SK-N-SH treated with all-trans-retinoic acid at 6 μM for 48 hours (cell line): ENCODE data around the gene FBXO10.

ENCODE experiments used
- ESRRG ChIP-seq: fragments of 250-450 bp; sonication (Bioruptor Pico); IDR thresholded peaks from 2 replicates; pipeline ENCODE4 v1.6.1; 2021; ENCODE audit warnings: mild to moderate bottlenecking
- RARB ChIP-seq: fragments of 250-450 bp; sonication (Bioruptor Pico); IDR thresholded peaks from 2 replicates; pipeline ENCODE4 v1.8.0; 2021; ENCODE audit warnings: mild to moderate bottlenecking, moderate library complexity

DNA sequence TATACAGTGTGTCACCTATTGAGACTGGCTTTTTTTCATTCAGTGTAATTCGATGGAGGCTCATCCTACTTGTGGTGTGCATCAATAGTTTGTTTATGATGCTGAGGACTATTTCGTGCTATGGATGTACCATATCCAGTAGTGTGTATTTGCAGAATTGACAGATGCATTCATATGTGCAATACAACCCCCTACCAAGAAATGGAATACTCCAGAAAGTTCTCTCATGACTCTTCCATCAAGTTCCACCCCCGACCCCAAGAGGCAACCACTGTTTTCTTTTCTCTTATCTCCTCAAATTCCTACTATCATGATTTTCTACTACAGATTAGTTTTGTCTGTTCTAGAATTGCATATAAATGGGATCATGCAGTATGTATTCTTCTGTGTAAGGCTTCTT is 21.9 kb downstream of the FBXO10 start:
- no peak for TF ChIP-seq ESRRG (CRISPR knock-in tag)
- no peak for TF ChIP-seq RARB
